Erythroblast (primary cell): Measurements from ENCODE around the gene RPL27.

Source experiments
- DNase-seq, 2 experiments: peaks; one replicate each; lab custom pipeline; 2025; lab: John Stamatoyannopoulos, UW
- GATA1 ChIP-seq: IDR thresholded peaks from 2 replicates; pipeline ENCODE4 v1.6.1; 2011; ENCODE audit warnings: low read depth, mild to moderate bottlenecking, control low read depth, low read length, moderate library complexity
- POLR2A ChIP-seq: IDR thresholded peaks from 2 replicates; pipeline ENCODE4 v1.6.1; 2011; ENCODE audit warnings: mild to moderate bottlenecking, low read length

Gene RPL27

DNA sequence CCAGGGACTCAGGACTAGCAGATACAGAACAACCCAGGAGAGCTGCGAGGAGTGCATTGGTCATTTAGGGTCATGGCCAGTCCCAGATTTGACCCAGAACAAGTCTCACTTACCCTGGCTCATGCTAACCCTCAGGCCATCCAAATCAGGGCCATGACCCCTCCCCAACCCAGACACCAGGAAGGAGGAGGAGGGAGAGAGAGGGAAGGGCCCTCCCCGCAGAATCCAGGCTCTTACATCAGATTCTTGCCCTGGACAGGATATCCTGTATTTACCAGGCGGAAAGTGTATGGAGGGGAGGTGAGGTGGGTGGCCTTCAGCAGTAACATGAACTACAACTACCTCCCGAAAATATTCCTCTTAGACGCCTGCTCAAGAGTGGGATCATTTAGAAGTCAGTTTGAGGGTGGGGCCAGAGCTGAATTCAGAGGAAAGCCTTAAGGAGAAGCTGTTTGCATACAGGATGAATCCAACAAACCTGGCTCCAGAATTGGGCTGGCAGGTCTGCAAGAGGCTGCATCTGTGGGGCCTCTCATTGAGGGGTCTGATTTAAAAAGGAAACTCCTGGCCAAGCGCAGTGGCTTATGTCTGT is 21.9 kb downstream of the RPL27 start:
- DNase-seq, result no peak
- TF ChIP-seq GATA1, result no peak
- TF ChIP-seq POLR2A, result no peak

DNA sequence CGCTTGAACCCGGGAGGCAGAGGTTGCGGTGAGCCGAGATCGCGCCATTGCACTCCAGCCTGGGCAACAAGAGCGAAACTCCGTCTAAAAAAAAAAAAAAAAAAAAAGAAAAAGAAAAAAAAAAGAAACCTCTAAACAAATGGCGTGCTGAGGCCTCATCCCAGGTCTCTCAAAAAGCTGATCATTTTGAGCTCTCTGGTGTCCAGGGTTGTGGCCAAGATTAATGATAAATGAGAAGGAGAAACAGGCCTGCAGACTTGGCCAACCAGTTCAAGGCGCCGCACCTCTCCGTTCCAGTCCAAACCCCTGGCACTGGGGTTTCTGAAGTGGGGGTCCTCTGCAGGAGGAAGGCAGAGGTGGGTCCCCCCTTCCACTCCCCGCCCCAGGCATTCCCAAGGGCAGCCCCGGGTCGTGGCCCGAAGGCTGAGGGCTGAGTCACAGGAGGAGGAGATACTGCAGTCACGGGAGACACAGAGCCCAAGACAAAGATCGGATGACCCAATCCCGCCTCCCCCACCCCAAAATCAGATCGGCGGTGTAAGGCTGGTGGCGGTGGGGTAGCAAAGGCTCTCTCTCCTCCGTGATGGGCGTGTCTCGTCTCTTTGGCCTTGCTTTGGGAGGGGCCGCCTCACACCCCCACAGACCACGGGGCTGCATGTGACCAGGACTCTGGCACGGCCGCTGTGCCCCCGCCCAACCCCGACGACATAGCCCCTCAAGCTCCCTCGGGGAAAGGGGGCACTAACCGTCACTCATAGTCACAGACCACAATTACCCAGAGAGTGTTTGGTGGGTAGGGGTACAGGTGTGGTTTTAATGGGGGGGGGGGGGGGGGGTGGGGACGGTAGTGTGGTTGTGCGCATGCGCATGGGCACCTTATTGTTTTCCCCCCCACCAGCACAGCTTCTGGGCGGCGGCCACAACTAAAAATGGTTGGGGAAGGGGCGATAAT is 22.8 kb downstream of the RPL27 start:
- DNase-seq, result peak; percentile 78 to 81

DNA sequence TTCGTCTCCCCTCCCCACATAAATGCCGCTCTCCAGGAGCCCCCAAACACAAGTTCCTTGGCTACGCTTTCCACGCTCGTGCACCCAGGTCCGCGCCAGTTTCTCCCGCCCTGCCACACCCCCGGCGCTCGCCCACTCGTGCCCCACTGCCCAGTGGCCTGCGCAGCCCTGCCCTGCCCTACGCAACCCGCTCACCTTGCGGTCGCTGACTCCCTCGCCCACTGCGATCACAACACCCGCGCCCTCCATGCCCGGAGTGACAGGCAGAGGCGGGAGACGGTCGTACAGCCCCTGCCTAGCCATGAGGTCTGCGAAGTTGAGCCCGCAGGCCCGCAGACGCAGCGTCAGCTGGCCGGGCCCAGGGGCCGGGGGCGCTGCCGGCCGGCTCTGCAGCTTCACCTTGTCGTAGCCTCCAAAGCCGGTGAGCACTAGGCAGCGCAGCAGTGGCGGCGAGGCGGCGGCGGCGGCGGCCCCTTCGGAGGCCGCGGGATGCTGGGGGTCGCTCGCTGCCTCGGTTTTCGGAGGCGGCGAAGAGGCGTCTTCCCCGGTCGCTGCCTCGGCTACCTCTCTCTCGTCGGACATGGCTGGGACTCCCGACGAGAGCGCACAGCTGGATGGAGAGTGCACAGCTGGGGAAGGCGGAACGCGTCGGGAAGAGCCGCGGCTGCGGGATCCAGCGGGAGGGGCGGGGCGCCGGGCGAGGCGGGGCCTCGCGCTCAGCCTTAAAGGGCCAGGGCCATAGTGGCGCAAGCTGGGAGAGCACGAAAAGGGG is 23.7 kb downstream of the RPL27 start, which contains the start of gene VAT1:
TSS of gene VAT1 (minus strand) at position 645 of the 772 bp plus-strand sequence. CDS start at position 582, 63 bp downstream.
- no peak for TF ChIP-seq POLR2A
- peak; percentile 73 to 81 for DNase-seq

More for the DNA sequence above, 22.8 kb downstream of the RPL27 start:
- TF ChIP-seq POLR2A, result peak; percentile 16
- TF ChIP-seq GATA1, result no peak

- TF ChIP-seq GATA1 (no peak), POLR2A (no peak)
- DNase-seq, result peak; percentile 86 to 91
These were observed 26.4 kb downstream of the RPL27 start, which contains the start of gene RND2 for GRCh38 chr17:43024407-43025289. Gene RND2, plus strand, starts transcription at chr17:43025231. Its CDS starts 117 bp downstream, at chr17:43025348.

DNA sequence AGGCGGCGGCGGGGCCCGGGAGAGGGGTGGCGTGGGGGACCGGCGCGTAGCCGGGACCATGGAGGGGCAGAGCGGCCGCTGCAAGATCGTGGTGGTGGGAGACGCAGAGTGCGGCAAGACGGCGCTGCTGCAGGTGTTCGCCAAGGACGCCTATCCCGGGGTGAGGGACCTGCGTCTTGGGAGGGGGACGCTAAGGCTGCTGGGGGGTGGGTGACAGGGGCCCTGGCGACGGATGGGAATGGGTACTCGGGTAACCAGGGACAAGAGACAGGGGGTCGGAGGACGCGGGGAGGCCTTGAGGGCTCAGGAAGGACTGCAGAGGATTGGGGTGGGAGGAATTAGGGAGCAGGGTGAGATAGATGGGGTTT is 27.1 kb downstream of the RPL27 start:
- TF ChIP-seq GATA1, result no peak
- TF ChIP-seq POLR2A, result no peak
- DNase-seq, result no peak

DNA sequence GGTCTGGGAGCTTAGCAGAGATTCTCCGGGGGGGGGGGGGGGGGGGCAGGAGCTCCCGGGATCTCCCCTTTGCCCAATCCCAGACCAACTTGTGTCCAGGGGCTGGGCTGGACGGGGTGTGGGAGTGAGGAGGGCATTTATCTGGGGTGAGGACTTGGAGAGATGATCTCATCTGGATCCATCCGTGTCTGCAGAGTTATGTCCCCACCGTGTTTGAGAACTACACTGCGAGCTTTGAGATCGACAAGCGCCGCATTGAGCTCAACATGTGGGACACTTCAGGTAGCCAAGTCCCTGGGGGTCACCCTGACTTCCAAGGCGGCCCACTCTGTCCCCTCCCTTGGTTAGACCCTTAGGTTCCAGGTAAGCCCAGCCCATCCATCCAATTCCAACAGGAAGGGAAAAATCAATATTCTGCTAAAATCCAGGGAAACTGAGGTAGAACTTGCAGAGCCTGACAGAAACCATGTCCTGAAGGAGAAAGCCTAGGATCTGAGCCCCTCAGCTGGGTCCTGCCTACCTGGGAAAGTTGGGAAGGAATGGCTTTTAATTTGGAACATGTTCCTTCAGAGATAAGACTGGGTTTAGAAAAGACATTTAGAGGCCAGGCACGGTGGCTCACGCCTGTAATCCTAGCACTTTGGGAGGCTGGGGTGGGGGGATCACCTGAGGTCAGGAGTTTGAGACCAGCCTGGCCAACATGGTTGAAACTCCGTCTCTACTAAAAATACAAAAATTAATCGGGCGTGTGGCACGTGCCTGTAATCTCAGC is 27.7 kb downstream of the RPL27 start:
- TF ChIP-seq GATA1, result no peak
- no peak for DNase-seq

GRCh38 chr17:43026595-43026994 is 28.4 kb downstream of the RPL27 start:
- TF ChIP-seq POLR2A (no peak), GATA1 (no peak)
- no peak for DNase-seq

GRCh38 chr17:43027091-43028032 is 29.1 kb downstream of the RPL27 start:
- TF ChIP-seq POLR2A (no peak), GATA1 (no peak)

GRCh38 chr17:43028221-43028861 is 30.1 kb downstream of the RPL27 start:
- DNase-seq, result no peak
- TF ChIP-seq GATA1 (no peak), POLR2A (no peak)

More at GRCh38 chr17:43027091-43028032, 29.1 kb downstream of the RPL27 start:
- DNase-seq, result no peak

GRCh38 chr17:43030137-43030767 is 32.0 kb downstream of the RPL27 start:
- no peak for DNase-seq
- no peak for TF ChIP-seq POLR2A
- no peak for TF ChIP-seq GATA1

- TF ChIP-seq POLR2A, result no peak
- no peak for TF ChIP-seq GATA1
- DNase-seq, result no peak
These were observed 33.4 kb downstream of the RPL27 start for GRCh38 chr17:43031666-43032065.
